ENCODE measurements around the gene SPAST. TPM values are rescaled to one million over a fixed set of nuclear protein-coding genes. Genes with fewer than 3 reads are reported as not detected.
A peak's percentile ranks its signal among the peaks of the same experiment; 100 is the strongest.

The SPAST gene
- total RNA-seq, 1 donor from 2014 or later: 43.6 TPM

GRCh38 chr2:32058130-32058529 lies 5.2 kb upstream of the SPAST start:
- Mint-ChIP-seq H3K4me1 (peaks cover 7% of the 10 kb centered on the region), H3K27me3 (ENCODE audit: insufficient read depth, low read depth) (peaks cover 4% of the 10 kb centered on the region), H3K4me3 (no peak overlapping the region), H3K27ac (no peak overlapping the region), H3K9me3 (no peaks in the 10 kb centered on the region), H3K36me3 (no peaks in the 10 kb centered on the region)
- no peaks in the 10 kb centered on the region for H3K27me3 ChIP-seq
- no peak overlapping the region for H3K27ac ChIP-seq
- H2AFZ ChIP-seq (replicated peaks): no peak overlapping the region
- H3K4me2 ChIP-seq: no peak overlapping the region
- no peaks in the 10 kb centered on the region for H3K9me3 ChIP-seq (ENCODE audit: low read depth)
- no peak for DNase-seq (ENCODE audit: low spot score)
- no peak overlapping the region for H3K9ac ChIP-seq
- peaks cover 11% of the 10 kb centered on the region for H3F3A ChIP-seq (ENCODE audit: low read depth)
- H3K4me3 ChIP-seq: no peak overlapping the region
- no peaks in the 10 kb centered on the region for H4K20me1 ChIP-seq (ENCODE audit: low read depth)
- H3K4me1 ChIP-seq: peaks cover 6% of the 10 kb centered on the region
- no peaks in the 10 kb centered on the region for H3K36me3 ChIP-seq
- TF ChIP-seq CTCF (IDR thresholded peaks at IDR 0.05): no peak
- TF ChIP-seq EZH2 (IDR thresholded peaks at IDR 0.05): no peak
- no peak for TF ChIP-seq EZH2phosphoT487 (IDR thresholded peaks at IDR 0.05)
- no peaks in the 10 kb centered on the region for H3K79me2 ChIP-seq (ENCODE audit: low read depth)

- H3F3A ChIP-seq (ENCODE audit: low read depth): peaks cover 26% of the 10 kb centered on the region
- Mint-ChIP-seq H3K4me1 (peaks cover 10% of the 10 kb centered on the region), H3K27ac (no peak overlapping the region), H3K9me3 (no peaks in the 10 kb centered on the region), H3K36me3 (no peaks in the 10 kb centered on the region), H3K4me3 (no peak overlapping the region), H3K27me3 (ENCODE audit: insufficient read depth, low read depth) (peaks cover 6% of the 10 kb centered on the region)
- H3K36me3 ChIP-seq: no peaks in the 10 kb centered on the region
- H3K4me1 ChIP-seq: peaks cover 14% of the 10 kb centered on the region
- H3K4me3 ChIP-seq: no peak overlapping the region
- H4K20me1 ChIP-seq (ENCODE audit: low read depth): no peaks in the 10 kb centered on the region
- no peak overlapping the region for H3K9ac ChIP-seq
- no peak overlapping the region for H3K4me2 ChIP-seq
- TF ChIP-seq CTCF (IDR thresholded peaks at IDR 0.05) (no peak), EZH2phosphoT487 (IDR thresholded peaks at IDR 0.05) (no peak), EZH2 (IDR thresholded peaks at IDR 0.05) (no peak)
- H3K9me3 ChIP-seq (ENCODE audit: low read depth): no peaks in the 10 kb centered on the region
- H2AFZ ChIP-seq (replicated peaks): no peak overlapping the region
- H3K79me2 ChIP-seq (ENCODE audit: low read depth): peaks cover 11% of the 10 kb centered on the region
- no peak for DNase-seq (ENCODE audit: low spot score)
- no peak overlapping the region for H3K27ac ChIP-seq
- H3K27me3 ChIP-seq: no peaks in the 10 kb centered on the region
These were observed 3.1 kb upstream of the SPAST start for GRCh38 chr2:32060266-32060665.

GRCh38 chr2:32061430-32061829 lies 1.9 kb upstream of the SPAST start:
- no peak overlapping the region for H3K4me2 ChIP-seq
- Mint-ChIP-seq H3K36me3 (peaks cover 5% of the 10 kb centered on the region), H3K4me1 (peaks cover 17% of the 10 kb centered on the region), H3K9me3 (no peaks in the 10 kb centered on the region), H3K27ac (no peak overlapping the region), H3K4me3 (peak overlapping the region; percentile 56), H3K27me3 (ENCODE audit: insufficient read depth, low read depth) (peaks cover 6% of the 10 kb centered on the region)
- TF ChIP-seq EZH2 (IDR thresholded peaks at IDR 0.05) (no peak), CTCF (IDR thresholded peaks at IDR 0.05) (no peak), EZH2phosphoT487 (IDR thresholded peaks at IDR 0.05) (no peak)
- no peaks in the 10 kb centered on the region for H3K36me3 ChIP-seq
- no peak overlapping the region for H3K9ac ChIP-seq
- peaks cover 22% of the 10 kb centered on the region for H3K79me2 ChIP-seq (ENCODE audit: low read depth)
- H3K27ac ChIP-seq: no peak overlapping the region
- no peaks in the 10 kb centered on the region for H4K20me1 ChIP-seq (ENCODE audit: low read depth)
- peaks cover 26% of the 10 kb centered on the region for H3F3A ChIP-seq (ENCODE audit: low read depth)
- peak overlapping the region; percentile 53 for H2AFZ ChIP-seq (replicated peaks)
- no peak for DNase-seq (ENCODE audit: low spot score)
- H3K27me3 ChIP-seq: no peaks in the 10 kb centered on the region
- H3K4me3 ChIP-seq: no peak overlapping the region
- peaks cover 9% of the 10 kb centered on the region for H3K4me1 ChIP-seq
- no peaks in the 10 kb centered on the region for H3K9me3 ChIP-seq (ENCODE audit: low read depth)

Measured in neural progenitor cell (in vitro differentiated cells).